OCI-LY7 (cell line): ENCODE measurements around the gene PRPF40B. TPM values are rescaled to one million over a fixed set of nuclear protein-coding genes. Genes with fewer than 3 reads are reported as not detected.
A peak's percentile ranks its signal among the peaks of the same experiment; 100 is the strongest.

ENCODE experiments used
- BruUV-seq: library from RNA; stranded (reverse); fragments of 400-500 nt; replicated peaks from 2 replicates; lab custom pipeline; 2021; lab: Mats Ljungman, UMichigan
- CTCF ChIA-PET: fragments of 300-600 bp; sonication (Branson Sonifier 250); formaldehyde crosslinking; loops from one replicate; lab custom pipeline; 2022; ENCODE audit warnings: antibody characterized with exemption; ENCODE audit not compliant: unreplicated experiment; lab: Charles Lee
- POLR2A ChIA-PET: fragments of 300-600 bp; sonication (Branson Sonifier 250); formaldehyde crosslinking; loops from one replicate; lab custom pipeline; 2022; ENCODE audit warnings: antibody characterized with exemption; lab: Charles Lee
- DNase-seq: peaks from one replicate; pipeline ENCODE4 v3.0.0-alpha.2; 2015; ENCODE audit warnings: low spot score
- H2AFZ ChIP-seq: fragments of 200-600 bp; sonication (generic), shearing (Covaris generic); 2 replicates; pipeline ENCODE4 v1.6.1; 2014; ENCODE audit warnings: mild to moderate bottlenecking, antibody characterized with exemption, low read length, moderate library complexity
- H3K27ac ChIP-seq: fragments of 200-600 bp; sonication (generic); 2 replicates; pipeline ENCODE4 v1.5.1; 2014; ENCODE audit warnings: mixed run types, low read depth, mild to moderate bottlenecking, moderate library complexity, low read length, inconsistent platforms; ENCODE audit not compliant: poor library complexity, severe bottlenecking
- H3K36me3 ChIP-seq: fragments of 200-600 bp; sonication (generic); 2 replicates; pipeline ENCODE4 v1.6.1; 2014; ENCODE audit warnings: mild to moderate bottlenecking, antibody characterized with exemption, low read length, moderate library complexity, mixed read lengths; ENCODE audit not compliant: insufficient read depth
- H3K4me1 ChIP-seq: fragments of 200-600 bp; sonication (generic); 2 replicates; pipeline ENCODE4 v1.5.1; 2014; ENCODE audit warnings: mild to moderate bottlenecking, low read length; ENCODE audit not compliant: insufficient read depth, poor library complexity, severe bottlenecking
- H3K4me2 ChIP-seq: fragments of 200-600 bp; sonication (generic); 2 replicates; pipeline ENCODE4 v1.6.1; 2014; ENCODE audit warnings: mild to moderate bottlenecking, low read length
- H3K4me3 ChIP-seq: fragments of 200-600 bp; sonication (generic); 2 replicates; pipeline ENCODE4 v1.5.1; 2014; ENCODE audit warnings: mild to moderate bottlenecking, low read depth, low read length; ENCODE audit not compliant: poor library complexity, severe bottlenecking
- H3K79me2 ChIP-seq: fragments of 200-600 bp; sonication (generic); 2 replicates; pipeline ENCODE4 v1.6.1; 2016; ENCODE audit warnings: low read depth, mild to moderate bottlenecking, low read length, moderate library complexity, mixed read lengths; ENCODE audit not compliant: insufficient read depth
- H3K9me2 ChIP-seq: fragments of 200-600 bp; sonication (generic); 2 replicates; pipeline ENCODE4 v1.6.1; 2016; ENCODE audit warnings: mild to moderate bottlenecking, low read length, mixed read lengths; ENCODE audit not compliant: insufficient read depth
- H3K9me3 ChIP-seq: fragments of 200-600 bp; sonication (generic); 2 replicates; pipeline ENCODE4 v1.6.1; 2014; ENCODE audit warnings: mild to moderate bottlenecking, mixed run types, low read length, mixed read lengths
- H4K20me1 ChIP-seq: fragments of 200-600 bp; sonication (generic); 2 replicates; pipeline ENCODE4 v1.6.1; 2014; ENCODE audit warnings: mild to moderate bottlenecking, antibody characterized with exemption, low read length, moderate library complexity, mixed read lengths; ENCODE audit not compliant: insufficient read depth
- EZH2phosphoT487 ChIP-seq: fragments of 200-600 bp; sonication (generic); IDR thresholded peaks from 2 replicates; pipeline ENCODE4 v1.6.1; 2018; ENCODE audit warnings: low read depth, borderline replicate concordance, mild to moderate bottlenecking, mixed run types, antibody characterized with exemption, low read length, moderate library complexity, mixed read lengths
- intact Hi-C: fragments of 100-400 bp; cut with micrococcal nuclease; formaldehyde crosslinking; loops from one replicate; pipeline ENCODE4 v1.10.0; 2022; ENCODE audit not compliant: unreplicated experiment
- total RNA-seq, 2 experiments: library from RNA; depleted of rRNA in 1 of 2; stranded (reverse); fragments of >200 nt in 1 of 2; shearing (Covaris generic) in 1 of 2; gene quantifications; 2 replicates each; pipeline ENCODE4 v1.2.3, GENCODE V29; 2014 to 2022
- TF ChIP-seq, protein P1 (sequence below): fragments of 200-600 bp; sonication (generic); conservative IDR thresholded peaks from 2 replicates; pipeline ENCODE4 v1.5.1; 2014; ENCODE audit warnings: mild to moderate bottlenecking, antibody characterized with exemption, low read length, moderate library complexity, mixed read lengths

The PRPF40B gene
- total RNA-seq, 2 experiments from 2014 or later = 11.3 to 26.3 TPM

DNA sequence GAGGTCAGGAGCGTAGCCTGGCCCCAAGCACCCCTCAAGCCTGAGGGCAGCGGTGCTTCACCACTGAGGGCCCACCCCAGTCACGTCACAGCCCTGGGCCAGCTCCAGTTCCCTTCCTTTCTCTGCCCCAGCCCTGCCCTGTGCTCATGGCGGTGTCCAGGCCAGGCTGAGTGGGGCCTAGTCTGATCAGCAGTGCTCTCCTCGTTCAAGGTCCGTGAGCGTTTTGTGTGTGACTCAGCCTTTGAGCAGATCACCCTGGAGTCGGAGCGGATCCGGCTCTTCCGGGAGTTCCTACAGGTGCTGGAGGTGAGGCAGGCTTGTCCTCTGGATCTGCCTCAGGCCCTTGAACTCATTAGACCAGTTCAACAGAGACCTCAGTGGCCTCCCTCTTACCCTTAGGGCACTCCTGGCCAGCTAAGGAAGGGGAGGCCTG lies 19.0 kb downstream of the PRPF40B start:
- H3K36me3 ChIP-seq = peaks cover 26% of the 10 kb centered on the region; the same call in 1 of the 2 replicates
- no peaks in the 10 kb centered on the region for H3K79me2 ChIP-seq
- intact Hi-C loops = no loop called here
- H3K4me2 ChIP-seq = no peak overlapping the region
- H4K20me1 ChIP-seq = no peaks in the 10 kb centered on the region
- no peak overlapping the region for H3K4me3 ChIP-seq
- H3K27ac ChIP-seq = no peak overlapping the region
- peaks cover 25% of the 10 kb centered on the region for H3K4me1 ChIP-seq
- no peaks in the 10 kb centered on the region for H3K9me3 ChIP-seq
- H2AFZ ChIP-seq = no peak overlapping the region
- no peak for TF ChIP-seq EZH2phosphoT487
- TF ChIP-seq, protein P1, sequence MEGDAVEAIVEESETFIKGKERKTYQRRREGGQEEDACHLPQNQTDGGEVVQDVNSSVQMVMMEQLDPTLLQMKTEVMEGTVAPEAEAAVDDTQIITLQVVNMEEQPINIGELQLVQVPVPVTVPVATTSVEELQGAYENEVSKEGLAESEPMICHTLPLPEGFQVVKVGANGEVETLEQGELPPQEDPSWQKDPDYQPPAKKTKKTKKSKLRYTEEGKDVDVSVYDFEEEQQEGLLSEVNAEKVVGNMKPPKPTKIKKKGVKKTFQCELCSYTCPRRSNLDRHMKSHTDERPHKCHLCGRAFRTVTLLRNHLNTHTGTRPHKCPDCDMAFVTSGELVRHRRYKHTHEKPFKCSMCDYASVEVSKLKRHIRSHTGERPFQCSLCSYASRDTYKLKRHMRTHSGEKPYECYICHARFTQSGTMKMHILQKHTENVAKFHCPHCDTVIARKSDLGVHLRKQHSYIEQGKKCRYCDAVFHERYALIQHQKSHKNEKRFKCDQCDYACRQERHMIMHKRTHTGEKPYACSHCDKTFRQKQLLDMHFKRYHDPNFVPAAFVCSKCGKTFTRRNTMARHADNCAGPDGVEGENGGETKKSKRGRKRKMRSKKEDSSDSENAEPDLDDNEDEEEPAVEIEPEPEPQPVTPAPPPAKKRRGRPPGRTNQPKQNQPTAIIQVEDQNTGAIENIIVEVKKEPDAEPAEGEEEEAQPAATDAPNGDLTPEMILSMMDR = no peak
- no peak for DNase-seq
- ChIA-PET CTCF (no interaction called here), POLR2A (no interaction called here)
- BruUV-seq = no TSS peak
- H3K9me2 ChIP-seq = no peaks in the 10 kb centered on the region

DNA sequence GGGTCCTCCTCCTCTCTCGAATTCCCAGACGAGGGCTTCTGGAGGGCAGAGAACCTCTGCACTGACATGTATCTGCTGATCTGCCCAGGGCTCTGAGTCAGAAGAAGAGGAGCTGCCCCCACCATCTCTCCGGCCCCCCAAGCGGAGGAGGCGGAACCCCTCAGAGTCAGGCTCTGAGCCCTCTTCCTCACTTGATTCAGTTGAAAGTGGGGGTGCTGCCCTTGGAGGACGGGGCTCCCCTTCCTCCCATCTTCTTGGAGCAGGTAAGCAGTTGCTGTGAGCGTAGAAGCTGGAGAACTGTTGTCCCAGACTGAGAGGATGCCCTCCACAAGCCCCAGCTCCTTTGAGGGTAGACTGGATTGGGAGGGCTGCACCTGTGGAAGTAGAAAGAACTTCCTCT lies 19.8 kb downstream of the PRPF40B start:
- no TSS peak for BruUV-seq
- H3K4me2 ChIP-seq = no peak overlapping the region
- no peaks in the 10 kb centered on the region for H3K79me2 ChIP-seq
- no peak overlapping the region for H3K4me3 ChIP-seq
- intact Hi-C loops = no loop called here
- TF ChIP-seq, protein P1 = no peak
- no peak for TF ChIP-seq EZH2phosphoT487
- no peak overlapping the region for H3K27ac ChIP-seq
- no peak overlapping the region for H2AFZ ChIP-seq
- CTCF ChIA-PET = interaction anchor here (1.0 to 2.5 kb wide), 3 partner anchors 62 to 98 kb away, joined by 3 to 14 read pairs (median 4); partner anchors contain the start of gene TMBIM6
- POLR2A ChIA-PET = interaction anchor here (0.6 to 3.6 kb wide), 2 partner anchors 61 to 174 kb away, joined by 3 to 18 read pairs; no protein-coding TSS in a partner anchor
- no peaks in the 10 kb centered on the region for H3K9me3 ChIP-seq
- no peak for DNase-seq
- peaks cover 26% of the 10 kb centered on the region; the same call in 1 of the 2 replicates for H3K36me3 ChIP-seq
- no peaks in the 10 kb centered on the region for H3K9me2 ChIP-seq
- H3K4me1 ChIP-seq = peaks cover 24% of the 10 kb centered on the region
- no peaks in the 10 kb centered on the region for H4K20me1 ChIP-seq

- TF ChIP-seq EZH2phosphoT487 = no peak
- TF ChIP-seq, protein P1 = no peak
- DNase-seq = no peak
- H3K9me2 ChIP-seq = no peaks in the 10 kb centered on the region
- POLR2A ChIA-PET = interaction anchor here (0.6 to 3.6 kb wide), 3 partner anchors 60 to 173 kb away, joined by 3 to 18 read pairs (median 3); no protein-coding TSS in a partner anchor
- H3K9me3 ChIP-seq = no peaks in the 10 kb centered on the region
- H3K4me1 ChIP-seq = peaks cover 22% of the 10 kb centered on the region
- H3K4me2 ChIP-seq = no peak overlapping the region
- H4K20me1 ChIP-seq = no peaks in the 10 kb centered on the region
- intact Hi-C loops = loop anchor here (1.0 kb wide), 1 partner anchor 63 kb away; the partner anchor contains the start of gene FMNL3
- no peak overlapping the region for H2AFZ ChIP-seq
- BruUV-seq = TSS peak; percentile 60
- no peaks in the 10 kb centered on the region for H3K79me2 ChIP-seq
- H3K36me3 ChIP-seq = peaks cover 35% of the 10 kb centered on the region; the same call in 1 of the 2 replicates
- H3K27ac ChIP-seq = no peak overlapping the region
- H3K4me3 ChIP-seq = no peak overlapping the region
- CTCF ChIA-PET = interaction anchor here (0.6 to 2.5 kb wide), 4 partner anchors 21 to 97 kb away, joined by 3 to 14 read pairs (median 5); partner anchors contain the start of genes PRPF40B and TMBIM6
These were observed 20.7 kb downstream of the PRPF40B start for GRCh38 chr12:49643961-49644619.
